ENCODE data around the gene SPAG5.

The SPAG5 gene

GRCh38 chr17:28624148-28624547 lies 25.3 kb upstream of the SPAG5 start:
- Histone ChIP-seq H3K27me3 (ENCODE audit: low read depth, low read length) (no peaks in the 10 kb centered on the region), H3K4me1 (ENCODE audit: control insufficient read depth in 1 of 2, insufficient read depth in 2 of 2, low read length in 2 of 2) (no peaks in the 10 kb centered on the region), H3K27ac (ENCODE audit: low read length) (no peak overlapping the region), H3K36me3 (ENCODE audit: control insufficient read depth in 1 of 2, insufficient read depth in 2 of 2, low read length in 2 of 2) (peaks cover 68 to 69% of the 10 kb centered on the region in 2 donors), H3K4me3 (ENCODE audit: low read depth in 1 of 2, low read length in 2 of 2) (no peak overlapping the region), H3K9me3 (ENCODE audit: control insufficient read depth in 1 of 2, low read length in 2 of 2) (no peaks in the 10 kb centered on the region)

GRCh38 chr17:28623696-28624095 lies 24.9 kb upstream of the SPAG5 start:
- Histone ChIP-seq H3K4me3 (ENCODE audit: low read depth in 1 of 2, low read length in 2 of 2) (no peak overlapping the region), H3K36me3 (ENCODE audit: control insufficient read depth in 1 of 2, insufficient read depth in 2 of 2, low read length in 2 of 2) (peaks cover 73% of the 10 kb centered on the region in 2 donors), H3K27ac (ENCODE audit: low read length) (no peak overlapping the region)

DNA sequence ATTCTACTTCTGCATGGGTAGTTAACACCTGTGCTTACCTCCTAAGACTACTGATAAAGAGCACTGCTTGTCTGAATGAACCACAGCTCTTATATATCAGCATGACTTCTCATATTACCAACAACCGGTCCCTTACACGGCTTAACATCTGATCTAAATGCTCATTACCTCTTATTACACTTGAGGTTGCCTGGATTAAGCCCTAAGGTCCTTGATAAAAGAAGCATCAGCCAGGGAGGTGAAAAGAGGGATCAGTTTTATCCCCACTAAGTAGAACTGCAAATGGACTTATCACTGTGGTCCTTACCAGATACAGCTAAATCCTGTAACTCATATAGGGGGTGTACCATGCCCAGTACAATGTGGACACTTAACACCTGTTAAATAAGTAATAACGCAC lies 23.4 kb upstream of the SPAG5 start:
- no peak overlapping the region for H3K4me3 ChIP-seq (ENCODE audit: low read depth in 1 of 2, low read length in 2 of 2)
- peaks cover 73 to 76% of the 10 kb centered on the region in 2 donors for H3K36me3 ChIP-seq (ENCODE audit: control insufficient read depth in 1 of 2, insufficient read depth in 2 of 2, low read length in 2 of 2)
- H3K9me3 ChIP-seq (ENCODE audit: control insufficient read depth in 1 of 2, low read length in 2 of 2): no peaks in the 10 kb centered on the region
- H3K4me1 ChIP-seq (ENCODE audit: control insufficient read depth in 1 of 2, insufficient read depth in 2 of 2, low read length in 2 of 2): no peaks in the 10 kb centered on the region
- no peak overlapping the region for H3K27ac ChIP-seq (ENCODE audit: low read length)
- no peaks in the 10 kb centered on the region for H3K27me3 ChIP-seq (ENCODE audit: low read depth, low read length)

More at GRCh38 chr17:28623696-28624095, 24.9 kb upstream of the SPAG5 start:
- Histone ChIP-seq H3K4me1 (ENCODE audit: control insufficient read depth in 1 of 2, insufficient read depth in 2 of 2, low read length in 2 of 2) (no peaks in the 10 kb centered on the region), H3K27me3 (ENCODE audit: low read depth, low read length) (no peaks in the 10 kb centered on the region), H3K9me3 (ENCODE audit: control insufficient read depth in 1 of 2, low read length in 2 of 2) (no peaks in the 10 kb centered on the region)

DNA sequence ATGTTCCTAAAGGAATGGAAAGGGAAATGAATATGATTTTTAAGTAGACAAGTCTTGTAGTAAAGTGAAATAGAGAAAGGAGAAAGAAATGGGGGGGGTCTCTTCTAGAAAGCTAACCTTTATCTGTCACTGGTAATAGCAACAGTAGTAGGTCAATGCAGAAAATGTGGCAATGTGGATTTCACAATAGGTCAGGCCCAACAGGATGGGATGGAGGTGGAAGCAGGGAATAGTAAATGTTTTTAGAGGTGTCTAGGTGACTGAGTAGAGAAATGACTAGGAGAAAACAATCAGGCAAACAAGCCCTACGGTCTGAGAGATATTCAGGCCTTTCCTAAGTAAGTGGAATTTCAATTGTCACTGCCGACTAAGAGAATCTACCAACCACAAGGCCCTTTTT lies 21.2 kb upstream of the SPAG5 start:
- H3K36me3 ChIP-seq (ENCODE audit: control insufficient read depth in 1 of 2, insufficient read depth in 2 of 2, low read length in 2 of 2): peaks cover 83 to 92% of the 10 kb centered on the region in 2 donors
- H3K4me1 ChIP-seq (ENCODE audit: control insufficient read depth in 1 of 2, insufficient read depth in 2 of 2, low read length in 2 of 2): no peaks in the 10 kb centered on the region
- H3K27me3 ChIP-seq (ENCODE audit: low read depth, low read length): no peaks in the 10 kb centered on the region
- H3K4me3 ChIP-seq (ENCODE audit: low read depth in 1 of 2, low read length in 2 of 2): no peak overlapping the region
- H3K27ac ChIP-seq (ENCODE audit: low read length): no peak overlapping the region
- H3K9me3 ChIP-seq (ENCODE audit: control insufficient read depth in 1 of 2, low read length in 2 of 2): no peaks in the 10 kb centered on the region

DNA sequence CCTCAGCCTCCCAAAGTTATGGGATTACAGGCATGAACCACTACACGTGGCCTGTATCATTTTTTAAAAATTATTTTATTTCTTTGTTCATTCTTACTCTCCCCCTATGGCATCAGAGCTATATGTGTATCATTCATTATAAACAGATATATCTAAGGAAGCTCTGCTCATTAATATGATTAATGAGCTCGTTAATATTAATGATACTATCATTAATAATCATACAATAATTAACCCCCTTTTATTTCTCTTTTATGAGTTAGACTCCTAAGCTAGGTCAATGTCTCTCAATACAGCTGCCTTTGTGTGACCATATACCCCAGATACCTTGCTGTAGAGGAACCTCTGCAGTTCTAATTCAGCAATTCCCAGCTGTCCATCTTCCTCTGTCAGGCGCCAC lies 19.6 kb upstream of the SPAG5 start:
- H3K9me3 ChIP-seq (ENCODE audit: control insufficient read depth in 1 of 2, low read length in 2 of 2): no peaks in the 10 kb centered on the region
- H3K4me1 ChIP-seq (ENCODE audit: control insufficient read depth in 1 of 2, insufficient read depth in 2 of 2, low read length in 2 of 2): no peaks in the 10 kb centered on the region
- H3K36me3 ChIP-seq (ENCODE audit: control insufficient read depth in 1 of 2, insufficient read depth in 2 of 2, low read length in 2 of 2): peaks cover 76 to 95% of the 10 kb centered on the region in 2 donors
- H3K27me3 ChIP-seq (ENCODE audit: low read depth, low read length): no peaks in the 10 kb centered on the region
- H3K4me3 ChIP-seq (ENCODE audit: low read depth in 1 of 2, low read length in 2 of 2): no peak overlapping the region
- no peak overlapping the region for H3K27ac ChIP-seq (ENCODE audit: low read length)

DNA sequence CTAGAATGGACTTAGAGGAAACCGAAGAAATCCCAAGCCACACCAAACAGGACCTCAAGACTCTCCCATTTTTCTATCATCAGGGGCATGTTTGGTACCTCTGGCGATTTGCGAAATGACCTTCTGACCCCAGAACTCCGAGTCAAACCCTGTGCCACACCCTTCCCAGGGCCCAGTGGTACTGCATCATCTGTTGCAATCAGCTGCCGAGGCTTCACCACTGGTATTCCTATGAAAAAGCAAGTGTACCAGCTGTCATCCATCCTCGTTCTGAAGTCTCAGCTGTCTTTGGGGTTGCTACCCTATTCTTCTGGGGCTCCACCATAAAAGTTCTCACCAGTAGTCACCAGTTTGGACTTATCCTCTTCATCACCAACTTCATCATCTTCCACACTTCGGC lies 17.5 kb upstream of the SPAG5 start:
- Histone ChIP-seq H3K36me3 (ENCODE audit: control insufficient read depth in 1 of 2, insufficient read depth in 2 of 2, low read length in 2 of 2) (peaks cover 57 to 73% of the 10 kb centered on the region in 2 donors), H3K27me3 (ENCODE audit: low read depth, low read length) (no peaks in the 10 kb centered on the region), H3K4me3 (ENCODE audit: low read depth in 1 of 2, low read length in 2 of 2) (no peak overlapping the region), H3K9me3 (ENCODE audit: control insufficient read depth in 1 of 2, low read length in 2 of 2) (no peaks in the 10 kb centered on the region), H3K4me1 (ENCODE audit: control insufficient read depth in 1 of 2, insufficient read depth in 2 of 2, low read length in 2 of 2) (no peaks in the 10 kb centered on the region), H3K27ac (ENCODE audit: low read length) (no peak overlapping the region)

DNA sequence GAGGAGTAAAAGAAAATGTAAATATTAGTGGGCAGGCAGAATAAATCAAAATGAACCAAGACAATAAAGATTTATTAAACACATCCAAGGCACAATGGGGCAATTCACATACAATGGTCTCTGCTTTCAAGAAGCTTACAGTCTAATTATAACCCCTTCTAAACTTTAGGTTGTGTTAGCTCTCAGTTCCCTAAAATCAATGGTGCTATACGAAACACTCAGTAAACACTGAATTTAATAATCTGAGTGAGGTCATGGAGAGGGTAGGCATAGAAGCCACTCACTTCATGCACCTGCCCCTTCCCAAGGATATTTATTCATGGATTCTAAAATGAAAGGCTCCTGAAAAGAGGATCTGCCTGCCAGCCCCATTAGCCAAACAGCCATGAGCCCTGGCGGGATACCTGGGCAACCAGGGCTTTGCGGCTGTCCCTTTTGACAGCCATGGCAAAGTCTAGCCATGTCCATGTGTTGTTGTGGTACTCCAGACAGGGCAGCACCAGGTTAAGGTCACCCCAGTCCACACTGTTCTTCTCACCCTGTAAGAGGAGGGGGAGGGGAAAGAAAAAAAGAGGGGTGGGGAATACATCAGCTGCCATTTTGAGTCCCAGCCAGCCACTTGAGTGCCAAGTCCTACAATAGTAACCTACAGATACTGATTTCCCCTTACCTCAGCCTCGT lies 16.6 kb upstream of the SPAG5 start:
- no peaks in the 10 kb centered on the region for H3K4me1 ChIP-seq (ENCODE audit: control insufficient read depth in 1 of 2, insufficient read depth in 2 of 2, low read length in 2 of 2)
- H3K4me3 ChIP-seq (ENCODE audit: low read depth in 1 of 2, low read length in 2 of 2): no peak overlapping the region
- H3K36me3 ChIP-seq (ENCODE audit: control insufficient read depth in 1 of 2, insufficient read depth in 2 of 2, low read length in 2 of 2): peaks cover 48 to 72% of the 10 kb centered on the region in 2 donors
- H3K27me3 ChIP-seq (ENCODE audit: low read depth, low read length): no peaks in the 10 kb centered on the region
- H3K27ac ChIP-seq (ENCODE audit: low read length): no peak overlapping the region
- H3K9me3 ChIP-seq (ENCODE audit: control insufficient read depth in 1 of 2, low read length in 2 of 2): no peaks in the 10 kb centered on the region

- H3K27me3 ChIP-seq (ENCODE audit: low read depth, low read length): no peaks in the 10 kb centered on the region
- H3K4me1 ChIP-seq (ENCODE audit: control insufficient read depth in 1 of 2, insufficient read depth in 2 of 2, low read length in 2 of 2): no peaks in the 10 kb centered on the region
- peaks cover 34 to 62% of the 10 kb centered on the region in 2 donors for H3K36me3 ChIP-seq (ENCODE audit: control insufficient read depth in 1 of 2, insufficient read depth in 2 of 2, low read length in 2 of 2)
- no peaks in the 10 kb centered on the region for H3K9me3 ChIP-seq (ENCODE audit: control insufficient read depth in 1 of 2, low read length in 2 of 2)
- no peak within 1 kb of the TSS for H3K27ac ChIP-seq (ENCODE audit: low read length)
- no peak within 1 kb of the TSS for H3K4me3 ChIP-seq (ENCODE audit: low read depth in 1 of 2, low read length in 2 of 2)
Measured at GRCh38 chr17:28613931-28614381, 15.1 kb upstream of the SPAG5 start, which contains the start of gene RSKR. Gene RSKR, minus strand, starts transcription at chr17:28614185. Its CDS starts 24 bp downstream, at chr17:28614161.

DNA sequence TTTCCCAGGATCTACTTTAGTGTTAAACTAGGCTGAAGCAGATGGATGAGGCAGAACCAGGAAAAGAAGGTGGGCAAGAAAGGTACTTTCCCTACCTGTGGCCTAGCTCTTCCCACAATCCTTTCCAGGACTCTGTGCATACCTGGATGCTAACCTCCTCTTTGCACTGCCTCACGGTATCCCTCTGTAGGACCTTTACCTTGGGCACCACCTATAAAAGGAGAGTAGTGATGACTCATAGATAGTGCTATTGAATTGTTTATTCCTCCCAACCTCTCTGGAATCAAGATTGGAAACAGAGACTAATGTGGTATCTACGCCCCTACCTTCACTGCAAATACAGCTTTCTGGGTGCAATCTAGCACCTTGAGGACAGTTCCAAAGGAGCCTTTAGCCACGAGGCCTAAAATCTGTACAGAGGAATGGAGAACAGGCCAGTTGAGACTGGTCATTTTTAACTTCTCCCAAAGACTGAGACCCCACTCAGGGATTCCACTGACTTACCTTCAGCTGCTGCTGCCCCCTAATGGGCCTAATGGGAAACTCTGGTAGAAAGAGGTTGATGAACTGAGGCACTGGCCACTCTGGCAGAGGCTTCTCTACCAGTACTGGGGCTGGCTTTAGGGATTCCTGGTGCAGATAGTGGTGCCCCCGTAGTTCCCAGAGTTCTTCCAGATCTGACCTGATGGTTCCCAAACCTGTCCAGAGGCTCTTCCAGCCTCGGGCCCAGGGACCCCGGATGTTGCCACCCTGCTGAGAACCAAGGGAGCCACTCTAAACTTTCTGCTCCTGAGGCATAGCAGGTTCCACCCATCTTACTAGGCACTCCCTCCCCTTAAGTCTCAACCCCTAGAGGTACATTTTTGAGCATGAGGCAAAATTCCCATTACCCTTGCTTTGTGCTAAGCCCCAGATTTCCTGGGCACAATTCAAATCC lies 14.4 kb upstream of the SPAG5 start:
- H3K4me1 ChIP-seq (ENCODE audit: control insufficient read depth in 1 of 2, insufficient read depth in 2 of 2, low read length in 2 of 2): no peaks in the 10 kb centered on the region
- no peak overlapping the region for H3K27ac ChIP-seq (ENCODE audit: low read length)
- no peak overlapping the region for H3K4me3 ChIP-seq (ENCODE audit: low read depth in 1 of 2, low read length in 2 of 2)
- no peaks in the 10 kb centered on the region for H3K27me3 ChIP-seq (ENCODE audit: low read depth, low read length)
- peaks cover 28 to 54% of the 10 kb centered on the region in 2 donors for H3K36me3 ChIP-seq (ENCODE audit: control insufficient read depth in 1 of 2, insufficient read depth in 2 of 2, low read length in 2 of 2)
- no peaks in the 10 kb centered on the region for H3K9me3 ChIP-seq (ENCODE audit: control insufficient read depth in 1 of 2, low read length in 2 of 2)

- H3K36me3 ChIP-seq (ENCODE audit: control insufficient read depth in 1 of 2, insufficient read depth in 2 of 2, low read length in 2 of 2): peaks cover 28 to 49% of the 10 kb centered on the region in 2 donors
- H3K9me3 ChIP-seq (ENCODE audit: control insufficient read depth in 1 of 2, low read length in 2 of 2): no peaks in the 10 kb centered on the region
- no peaks in the 10 kb centered on the region for H3K4me1 ChIP-seq (ENCODE audit: control insufficient read depth in 1 of 2, insufficient read depth in 2 of 2, low read length in 2 of 2)
- no peak overlapping the region for H3K4me3 ChIP-seq (ENCODE audit: low read depth in 1 of 2, low read length in 2 of 2)
- no peaks in the 10 kb centered on the region for H3K27me3 ChIP-seq (ENCODE audit: low read depth, low read length)
- H3K27ac ChIP-seq (ENCODE audit: low read length): no peak overlapping the region
Measured at GRCh38 chr17:28612531-28612930, 13.7 kb upstream of the SPAG5 start.

GRCh38 chr17:28610376-28610775 lies 11.6 kb upstream of the SPAG5 start:
- Histone ChIP-seq H3K27me3 (ENCODE audit: low read depth, low read length) (no peaks in the 10 kb centered on the region), H3K4me3 (ENCODE audit: low read depth in 1 of 2, low read length in 2 of 2) (no peak overlapping the region), H3K36me3 (ENCODE audit: control insufficient read depth in 1 of 2, insufficient read depth in 2 of 2, low read length in 2 of 2) (peaks cover 6 to 27% of the 10 kb centered on the region in 2 donors), H3K9me3 (ENCODE audit: control insufficient read depth in 1 of 2, low read length in 2 of 2) (no peaks in the 10 kb centered on the region), H3K4me1 (ENCODE audit: control insufficient read depth in 1 of 2, insufficient read depth in 2 of 2, low read length in 2 of 2) (no peaks in the 10 kb centered on the region), H3K27ac (ENCODE audit: low read length) (no peak overlapping the region)

All from muscle layer of duodenum (tissue), 2 donors.